Astrocyte (in vitro differentiated cells and primary cell): ENCODE measurements around the gene TSPAN32.

Source experiments
- CTCF ChIP-seq: IDR thresholded peaks from 2 replicates; pipeline ENCODE4 v1.5.1; 2011; ENCODE audit warnings: low read depth, mild to moderate bottlenecking, inconsistent platforms, low read length, moderate library complexity; ENCODE audit not compliant: insufficient read depth
- EZH2 ChIP-seq: IDR thresholded peaks from 2 replicates; pipeline ENCODE4 v1.6.1; 2012; ENCODE audit warnings: mild to moderate bottlenecking, low read length, inconsistent platforms; ENCODE audit not compliant: insufficient read depth

- no peak for TF ChIP-seq CTCF
- no peak for TF ChIP-seq EZH2
Observed at GRCh38 chr11:2300290-2300935, 1.4 kb upstream of the TSPAN32 start.
